HG02763 (cell line): ENCODE measurements around the gene SERTM2.
"Not testable (repeated sequence)": the region's sequence is repeated elsewhere in the genome, so short reads cannot be mapped to it uniquely, and the experiment has no call there.

Experiments used
- ATAC-seq: cut with Tn5 transposase; IDR thresholded peaks from one replicate; pipeline ENCODE4 v1.9.1; 2021; ENCODE audit warnings: mild to moderate bottlenecking, moderate library complexity; ENCODE audit not compliant: unreplicated experiment

The SERTM2 gene

DNA sequence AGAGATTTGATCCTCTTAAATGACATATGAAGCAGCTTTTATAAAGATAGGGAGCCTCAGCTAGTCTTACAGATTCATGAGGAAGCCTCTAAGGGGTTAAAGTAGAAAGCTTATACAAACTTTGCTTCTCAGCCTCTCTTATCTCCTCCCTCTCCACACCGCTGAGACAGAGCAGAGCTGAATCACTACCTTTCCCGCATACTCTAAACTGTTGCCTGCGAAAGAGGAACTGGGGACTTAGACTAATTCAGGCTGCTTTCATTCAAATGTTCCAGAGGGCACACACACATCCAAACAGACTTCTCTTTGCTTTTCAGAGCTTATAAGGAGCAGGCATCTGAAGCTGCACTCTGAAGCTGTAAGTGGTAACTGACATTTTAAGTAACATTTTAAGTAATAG lies at the start of gene SERTM2:
Gene SERTM2 (plus strand): TSS at position 169 of the 400 bp plus-strand sequence. CDS start 7,213 bp downstream, outside the sequence.
- peak; percentile 81 for ATAC-seq

DNA sequence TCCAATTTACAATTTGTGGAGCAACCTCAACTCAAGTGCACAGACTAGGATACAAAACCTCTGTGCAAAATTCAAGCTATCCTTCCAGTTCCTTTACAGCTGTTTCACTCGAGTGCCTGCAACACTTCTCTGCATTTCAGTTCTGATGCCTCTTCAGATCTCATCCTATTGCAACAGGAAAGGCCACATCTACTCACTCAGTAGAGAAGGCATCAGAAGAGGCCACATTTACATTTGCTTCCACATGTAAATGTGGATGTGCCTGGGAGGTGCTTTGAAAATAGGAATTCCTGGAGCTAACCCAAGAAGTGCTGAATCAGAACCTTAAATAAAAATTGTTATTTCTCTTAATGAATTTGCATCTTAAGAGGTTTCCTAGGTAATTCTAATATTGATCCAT lies 45.8 kb upstream of the SERTM2 start:
- ATAC-seq, result no peak

DNA sequence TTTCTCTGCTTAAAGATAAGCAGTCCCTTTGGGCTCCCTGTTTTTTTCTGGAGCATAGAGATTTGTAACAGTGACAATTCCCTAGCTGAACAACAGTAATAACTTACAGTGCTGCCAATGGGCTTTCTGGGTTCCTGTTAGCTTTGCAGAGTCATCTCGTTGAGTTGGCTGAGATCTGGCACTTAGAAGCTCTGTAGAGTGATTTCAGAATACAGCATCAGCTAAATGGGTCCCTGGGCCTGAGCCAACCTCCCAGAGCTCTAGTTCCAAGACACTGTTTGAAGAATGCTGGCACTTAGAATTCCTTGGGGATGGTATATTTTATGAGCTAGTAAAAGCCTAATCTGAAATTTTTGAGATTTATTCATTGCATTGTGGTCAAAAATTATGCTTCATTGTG lies 43.5 kb upstream of the SERTM2 start:
- ATAC-seq, result no peak

DNA sequence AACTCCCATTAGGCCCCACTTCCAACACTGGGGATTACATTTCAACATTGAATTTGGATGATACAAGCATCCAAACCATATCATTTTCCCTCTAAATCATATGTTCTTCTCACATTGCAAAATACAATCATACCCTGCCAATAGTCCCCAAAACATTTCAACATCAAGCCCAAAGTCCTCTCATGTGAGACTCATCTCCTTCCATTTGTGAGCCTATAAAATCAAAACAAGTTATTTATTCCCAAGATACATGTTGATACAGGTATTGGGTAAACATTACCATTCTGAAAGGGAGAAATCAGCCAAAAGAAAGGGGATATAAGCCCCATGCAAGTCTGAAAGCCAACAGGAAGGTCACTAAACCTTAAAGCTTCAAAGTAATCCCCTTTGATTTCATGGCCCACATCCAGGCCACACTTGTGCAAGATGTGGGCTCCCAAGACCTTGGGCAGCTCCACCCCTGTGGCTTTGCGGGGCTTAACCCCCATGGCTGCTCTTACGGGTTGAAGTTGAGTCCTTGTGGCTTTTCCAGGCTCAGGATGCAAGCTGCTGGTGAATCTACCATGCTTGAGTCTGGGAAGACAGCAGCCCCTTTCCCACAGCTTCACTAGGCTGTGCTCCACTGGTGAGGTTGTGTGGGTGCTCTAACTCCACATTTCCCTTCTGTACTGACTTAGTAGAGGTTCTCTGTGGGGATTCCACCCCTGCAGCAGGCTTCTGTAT lies 40.6 kb upstream of the SERTM2 start:
- ATAC-seq, result no peak

DNA sequence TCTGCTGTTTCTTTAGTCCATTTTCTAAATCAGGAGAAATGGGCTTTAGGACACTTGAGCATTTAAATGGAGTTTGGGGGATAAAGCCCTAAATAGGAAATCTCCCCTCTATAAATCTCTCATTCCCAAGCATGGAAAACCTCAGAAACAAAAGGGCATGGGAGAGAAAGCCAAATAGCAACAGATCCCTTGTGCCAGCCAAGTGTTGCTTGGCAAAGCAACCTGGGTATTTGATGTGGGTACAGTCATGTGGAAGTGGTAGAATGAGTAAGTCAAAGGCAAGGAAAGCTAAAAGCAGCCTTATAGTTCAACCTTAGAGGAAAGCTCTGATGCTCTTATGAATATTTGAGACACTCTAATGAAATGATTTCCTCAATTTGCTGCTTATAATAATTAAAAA lies 29.5 kb upstream of the SERTM2 start:
- ATAC-seq, result no peak

DNA sequence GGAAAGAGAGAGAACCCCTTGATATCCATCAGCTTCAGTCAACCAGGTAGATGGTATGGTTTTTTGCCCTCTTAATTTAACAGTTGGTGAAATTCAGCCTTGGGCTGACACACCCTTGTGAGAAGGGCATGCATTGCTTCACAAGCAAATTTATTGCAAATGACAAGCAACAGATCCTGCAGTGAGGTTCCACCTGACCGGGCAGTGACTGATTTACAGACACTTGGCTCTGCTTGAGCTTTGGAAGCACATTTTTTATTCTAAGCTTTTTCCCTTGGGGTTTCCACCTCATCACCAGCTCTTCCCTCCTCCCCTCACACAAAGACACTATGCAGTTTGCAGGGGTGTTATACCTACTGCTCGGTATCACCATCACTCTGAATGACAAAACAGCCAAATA lies 28.3 kb upstream of the SERTM2 start:
- ATAC-seq, result no peak

DNA sequence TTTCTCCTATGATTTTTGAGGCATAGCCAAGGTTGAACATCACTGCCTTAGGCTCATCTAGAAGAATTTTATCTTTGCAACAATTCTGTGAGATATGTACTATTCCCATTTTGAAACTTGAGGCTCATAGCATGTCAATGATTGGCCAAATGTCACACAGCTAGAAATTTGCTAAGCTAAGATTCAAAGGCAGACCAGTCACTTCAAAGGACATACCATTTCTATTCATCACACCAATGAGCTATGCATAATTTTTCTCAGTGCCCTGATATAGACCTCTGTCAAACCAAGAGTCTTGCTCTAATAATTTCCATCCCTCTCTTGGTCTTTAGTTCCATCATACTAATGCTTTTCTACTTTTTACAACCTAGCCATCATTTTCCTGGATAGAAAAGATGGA lies 27.6 kb upstream of the SERTM2 start:
- no peak for ATAC-seq

DNA sequence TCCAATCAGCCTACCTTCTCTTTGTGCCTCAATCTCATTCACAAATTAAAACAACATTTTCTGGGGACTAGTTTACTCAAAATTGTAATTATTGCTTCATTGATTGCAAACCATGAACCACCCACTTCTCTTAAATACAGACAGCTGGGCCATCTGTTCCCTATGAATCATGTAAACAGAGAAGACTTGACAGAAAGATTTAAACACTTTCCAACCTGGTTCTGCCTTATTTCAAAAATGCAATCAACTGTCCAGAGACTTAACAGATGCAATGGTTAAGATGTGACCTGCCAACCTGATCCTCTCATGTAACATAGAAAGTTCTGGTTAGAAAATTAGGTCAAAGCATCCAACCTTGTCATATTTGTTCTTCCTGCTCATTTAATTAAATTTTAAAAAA lies 20.8 kb upstream of the SERTM2 start:
- no peak for ATAC-seq

DNA sequence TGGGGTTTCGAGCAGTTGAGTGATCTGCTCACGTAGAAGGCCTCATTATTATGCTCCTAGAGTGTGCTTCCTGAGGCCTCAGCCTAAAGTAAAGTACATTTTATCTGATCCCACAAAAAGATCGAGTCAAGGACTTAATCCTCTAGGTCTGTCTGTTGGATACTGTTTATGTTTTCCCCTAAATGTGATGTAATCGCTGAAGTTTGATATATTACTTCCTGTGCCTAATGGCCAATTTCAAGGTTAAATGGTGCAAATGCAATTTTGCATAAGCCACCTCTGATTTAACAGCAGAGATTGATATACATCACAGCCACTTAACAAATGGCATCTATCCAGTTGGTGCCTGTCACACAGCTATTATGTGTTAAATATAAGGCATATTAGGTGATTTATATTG lies 19.4 kb upstream of the SERTM2 start:
- no peak for ATAC-seq

DNA sequence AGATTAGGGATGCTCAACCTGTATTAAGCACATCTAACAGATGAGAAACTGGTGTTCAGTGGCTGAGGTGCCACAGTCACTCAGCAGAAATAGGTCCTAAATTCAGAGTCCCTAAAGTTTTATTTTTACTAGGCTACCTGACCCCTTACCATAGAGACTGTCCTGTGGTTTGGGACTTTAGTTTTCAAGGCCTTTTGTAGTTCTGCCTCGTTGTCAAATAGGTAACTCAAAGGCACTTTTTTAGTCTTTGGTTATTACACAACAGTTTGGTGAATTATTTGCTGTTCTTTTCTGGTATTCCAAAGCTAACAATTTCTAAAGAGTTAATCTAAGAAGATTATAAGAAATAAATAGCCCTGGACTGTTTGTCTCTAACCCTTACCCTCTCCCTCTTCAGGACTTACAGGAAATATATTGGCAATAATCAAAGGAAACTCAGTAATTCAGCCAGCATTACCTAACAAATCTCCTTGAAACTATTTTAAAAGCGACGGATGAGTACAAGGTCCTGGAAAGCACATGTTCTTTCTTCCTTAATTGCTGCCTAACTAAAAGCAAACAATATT lies 12.8 kb upstream of the SERTM2 start:
- no peak for ATAC-seq

DNA sequence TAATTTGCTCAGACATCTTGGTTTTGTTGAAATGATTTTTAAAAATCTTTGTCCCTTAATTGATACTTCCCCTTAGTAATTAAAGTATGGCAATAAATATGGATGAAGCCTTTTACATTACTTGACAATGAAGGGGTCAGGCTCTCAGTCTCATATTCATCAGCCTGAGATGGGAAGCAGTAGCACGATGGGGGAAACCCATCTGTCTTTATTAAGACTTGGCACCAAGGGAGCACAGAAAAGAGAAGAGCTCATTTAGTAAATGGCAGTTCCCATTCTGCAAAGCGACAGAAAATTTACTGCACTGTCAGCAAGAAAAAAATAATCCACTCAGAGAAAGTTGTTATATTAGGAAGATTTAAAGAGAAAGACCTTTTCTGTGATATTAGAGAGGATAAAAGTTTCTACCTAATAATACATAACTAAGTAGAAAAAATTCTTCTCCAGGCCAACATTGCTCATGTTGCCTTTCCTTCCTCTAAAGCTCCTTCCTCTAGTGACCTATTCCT lies 7.9 kb upstream of the SERTM2 start:
- ATAC-seq, result no peak

DNA sequence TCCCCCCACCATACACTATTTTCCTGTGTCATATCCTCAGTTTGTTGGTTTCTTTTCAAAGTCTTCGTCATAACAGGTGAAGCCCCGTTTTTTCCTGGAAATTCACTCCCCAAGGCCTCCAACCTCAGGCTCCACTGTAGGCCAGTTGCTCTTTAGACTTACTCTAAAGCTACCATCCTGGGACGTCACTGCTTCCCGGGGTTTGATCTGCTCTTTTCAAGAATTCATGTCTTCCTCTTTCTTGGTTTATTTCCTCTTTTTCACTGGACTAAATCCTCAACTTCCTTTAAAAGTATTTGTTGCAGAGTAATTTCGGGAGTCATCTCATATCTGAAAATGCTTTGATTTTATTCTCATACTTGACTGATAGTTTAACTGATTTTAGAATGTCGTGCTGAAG lies 6.5 kb upstream of the SERTM2 start:
- no peak for ATAC-seq

DNA sequence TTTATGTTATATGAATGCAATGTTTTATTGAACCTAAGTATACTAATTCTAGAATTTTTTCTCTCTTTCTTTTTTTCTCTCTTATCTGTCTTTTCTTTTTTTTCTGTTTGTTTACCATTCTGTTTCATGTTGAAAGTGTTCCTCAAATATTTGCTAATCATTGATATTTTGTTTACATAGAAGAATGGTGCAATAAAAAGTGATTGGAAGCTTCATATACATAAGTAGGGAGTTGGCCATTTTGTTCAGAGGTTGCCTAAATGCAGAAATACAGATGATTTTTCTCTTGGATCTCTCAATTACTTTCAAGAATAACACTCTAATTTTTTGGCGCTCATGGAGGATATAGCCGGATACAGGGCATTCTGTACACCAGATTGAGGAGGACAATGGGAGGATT lies 5.7 kb upstream of the SERTM2 start:
- no peak for ATAC-seq

DNA sequence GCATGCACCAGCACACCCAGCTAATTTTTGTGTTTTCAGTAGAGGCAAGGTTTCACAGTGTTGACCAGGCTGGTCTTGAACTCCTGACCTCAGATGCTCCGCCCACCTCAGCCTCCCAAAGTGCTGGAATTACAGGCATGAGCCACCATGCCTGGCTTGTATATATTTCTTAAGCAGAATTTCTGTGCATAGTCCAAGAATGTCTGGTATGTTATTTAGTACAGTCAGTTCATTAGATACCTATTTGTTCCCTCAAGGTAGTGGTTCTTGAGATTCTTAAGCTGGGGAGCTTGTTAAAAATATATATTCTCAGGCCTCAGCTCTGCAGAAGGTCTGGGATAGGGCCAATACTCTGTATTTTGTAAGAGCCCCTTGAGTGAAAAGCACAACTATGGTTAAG lies 4.6 kb upstream of the SERTM2 start:
- no peak for ATAC-seq

DNA sequence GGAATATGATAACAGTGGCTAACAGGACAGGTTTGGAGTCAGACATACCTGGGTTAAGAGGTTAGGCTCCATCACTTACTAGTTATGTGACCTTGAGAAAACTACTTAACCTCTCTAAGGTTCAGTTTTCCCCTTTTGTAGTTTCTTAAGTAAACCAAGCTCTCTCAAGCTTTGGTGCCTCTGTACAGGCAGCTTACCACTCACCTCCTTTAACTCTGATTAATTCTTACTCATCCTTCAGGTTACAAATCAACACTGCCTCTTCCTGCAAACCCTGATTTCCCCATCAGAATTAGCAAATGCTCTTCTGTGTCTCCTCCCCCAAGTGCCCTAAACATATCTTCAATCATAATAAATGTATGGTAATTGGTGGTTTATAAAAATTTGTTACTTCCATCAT lies 3.5 kb upstream of the SERTM2 start:
- ATAC-seq, result no peak

DNA sequence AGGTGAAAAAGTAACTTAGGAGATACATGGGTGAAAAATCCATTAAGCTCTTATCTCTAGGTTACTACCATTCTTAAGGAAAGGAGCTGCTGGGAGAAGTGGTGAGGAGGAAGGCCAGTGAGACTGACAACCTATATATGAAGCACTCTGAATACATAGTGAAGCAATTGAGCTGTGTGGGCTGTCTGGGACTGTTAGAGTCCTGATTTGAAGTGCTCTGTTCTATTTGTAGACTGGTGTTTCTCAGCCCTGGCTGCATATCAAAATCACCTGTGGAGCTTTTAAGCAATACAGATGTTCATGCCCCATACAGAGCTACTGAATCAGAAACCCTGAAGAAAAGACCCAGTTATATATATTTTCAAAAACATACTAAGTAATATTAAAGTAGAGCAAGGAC lies 3.9 kb downstream of the SERTM2 start:
- no peak for ATAC-seq

DNA sequence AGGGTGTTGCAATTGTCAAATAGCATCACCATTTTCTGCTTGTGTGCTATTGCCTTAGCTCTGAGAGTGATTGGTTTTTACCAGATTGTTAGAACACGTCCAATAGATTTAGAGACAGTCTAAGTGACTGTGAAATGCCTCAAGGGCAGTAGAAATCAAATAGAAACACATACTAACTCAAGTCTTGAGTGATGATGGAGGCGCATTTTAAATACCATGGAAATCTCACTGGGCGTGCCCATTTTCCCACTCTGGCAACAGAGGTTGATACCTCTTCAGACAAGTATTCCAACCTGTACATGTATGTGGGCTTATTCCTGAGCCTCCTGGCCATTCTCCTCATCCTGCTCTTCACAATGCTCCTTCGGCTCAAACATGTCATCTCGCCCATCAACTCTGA lies 7.2 kb downstream of the SERTM2 start:
- ATAC-seq, result no peak

DNA sequence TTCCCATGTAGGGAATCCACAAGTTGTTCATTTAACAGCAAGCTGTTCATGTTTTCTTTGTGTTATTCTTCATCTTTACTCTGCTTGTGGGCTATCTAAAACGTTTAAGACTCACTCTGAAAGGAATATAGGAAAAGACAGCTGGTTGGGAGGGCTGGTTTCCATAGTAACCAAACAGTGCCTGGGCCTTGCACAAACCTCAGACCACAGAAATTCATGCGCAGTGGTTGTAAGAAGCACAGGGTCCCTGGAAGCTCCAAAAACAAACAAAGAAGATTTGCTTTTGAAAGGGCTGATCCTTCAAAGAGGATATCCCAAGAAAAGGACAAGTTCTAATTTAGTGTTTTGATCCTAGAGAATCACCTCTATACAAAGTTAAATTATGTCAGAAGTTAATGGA lies 7.8 kb downstream of the SERTM2 start:
- ATAC-seq, result no peak

DNA sequence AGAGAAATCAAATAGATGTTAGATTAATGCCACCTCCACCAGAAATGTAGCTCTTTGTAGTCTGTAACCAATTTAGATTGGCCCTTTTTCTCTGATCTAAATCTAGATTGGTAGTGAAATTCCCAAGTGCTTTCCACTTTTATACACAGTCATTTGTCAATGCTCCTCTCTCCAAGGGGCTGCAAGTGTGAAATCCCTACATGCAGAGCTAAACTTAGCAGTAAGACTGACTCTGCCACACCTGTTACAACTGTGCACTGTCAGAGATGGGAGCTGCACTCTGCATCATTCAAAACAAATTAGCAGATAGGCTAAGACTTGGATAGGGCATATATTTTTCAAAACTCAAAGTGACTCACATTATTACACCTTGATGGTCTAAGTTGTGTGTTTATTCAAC lies 9.1 kb downstream of the SERTM2 start:
- ATAC-seq, result no peak

DNA sequence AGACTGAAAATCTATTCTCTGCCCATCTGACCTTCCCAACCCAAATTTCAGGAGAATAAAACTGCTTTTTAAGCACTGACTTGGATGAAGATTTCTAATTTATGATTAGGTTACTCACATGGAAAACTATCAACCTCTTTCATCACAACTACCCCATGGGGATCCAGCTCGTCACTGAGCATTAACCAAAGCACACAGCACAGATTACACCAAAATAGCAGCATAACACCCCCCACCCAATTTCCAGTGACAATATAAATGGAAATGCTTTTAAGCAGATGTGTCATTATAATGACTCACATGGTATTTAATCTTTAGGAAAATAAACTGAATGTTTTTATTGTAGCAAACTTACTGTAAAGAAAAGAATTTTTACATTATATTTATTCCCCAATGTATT lies 9.7 kb downstream of the SERTM2 start:
- ATAC-seq, result no peak

DNA sequence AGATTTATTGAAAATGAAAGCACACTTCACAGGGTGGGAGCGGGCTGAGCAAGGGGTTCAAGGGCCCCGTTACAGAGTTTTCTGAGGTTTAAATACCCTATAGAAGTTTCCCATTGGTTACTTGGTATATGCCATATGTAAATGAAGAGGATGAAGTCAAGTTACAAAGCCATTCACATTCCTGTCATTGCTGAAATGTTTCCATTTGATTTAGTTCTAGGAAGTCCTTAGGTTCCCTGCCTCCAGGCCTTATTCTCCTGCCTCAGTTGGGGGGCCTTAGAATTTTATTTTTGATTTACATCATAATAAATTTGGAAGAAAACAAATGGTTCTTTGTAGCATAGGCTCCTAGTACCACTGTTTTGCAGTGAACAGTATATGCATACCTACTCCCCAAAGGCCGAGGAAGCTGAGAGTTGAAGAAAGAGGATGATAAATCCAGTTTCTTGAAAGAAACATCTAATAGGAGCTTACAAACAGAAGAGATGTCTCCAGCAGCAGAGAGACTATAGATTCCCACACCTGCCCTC lies 31.8 kb downstream of the SERTM2 start:
- no peak for ATAC-seq

DNA sequence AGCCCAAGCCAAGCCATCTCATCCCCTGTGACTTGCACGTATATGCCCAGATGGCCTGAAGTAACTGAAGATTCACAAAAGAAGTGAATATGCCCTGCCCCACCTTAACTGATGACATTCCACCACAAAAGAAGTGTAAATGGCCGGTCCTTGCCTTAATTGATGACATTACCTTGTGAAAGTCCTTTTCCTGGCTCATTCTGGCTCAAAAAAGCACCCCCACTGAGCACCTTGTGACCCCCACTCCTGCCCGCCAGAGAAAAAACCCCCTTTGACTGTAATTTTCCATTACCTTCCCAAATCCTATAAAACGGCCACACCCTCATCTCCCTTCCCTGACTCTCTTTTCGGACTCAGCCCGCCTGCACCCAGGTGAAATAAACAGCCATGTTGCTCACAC lies 37.8 kb downstream of the SERTM2 start:
- ATAC-seq, result not testable (repeated sequence)
